ENCODE results near the gene PMEL.
"Not testable (repeated sequence)": the region's sequence is repeated elsewhere in the genome, so short reads cannot be mapped to it uniquely, and the experiment has no call there.

Gene PMEL

DNA sequence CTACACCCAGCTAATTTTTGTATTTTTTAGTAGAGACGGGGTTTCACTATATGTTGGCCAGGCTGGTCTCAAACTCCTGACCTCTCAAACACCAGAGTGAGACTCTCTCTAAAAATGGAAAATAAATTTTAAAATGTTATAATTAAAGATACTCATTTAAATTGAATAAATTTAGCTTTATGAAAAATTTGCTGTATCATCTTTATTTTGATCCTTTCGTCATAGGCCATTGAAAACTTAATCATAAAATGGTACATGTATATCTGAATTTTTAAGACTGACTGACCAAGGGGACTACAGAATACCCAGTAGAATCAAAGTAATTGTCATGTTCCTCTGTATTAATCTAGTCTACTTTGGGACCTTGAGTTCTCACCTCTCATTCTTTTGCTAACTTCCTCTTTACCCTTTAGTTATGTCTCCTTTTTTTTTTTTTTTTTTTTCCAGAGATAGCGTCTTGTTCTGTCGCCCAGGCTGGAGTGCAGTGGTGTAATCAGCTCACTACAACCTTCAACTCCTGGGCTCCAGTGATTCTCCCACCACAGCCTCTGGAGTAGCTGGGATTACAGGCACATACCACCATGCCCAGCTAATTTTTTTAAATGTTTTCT, 17.5 kb upstream of the PMEL start:
- in situ Hi-C loops (cut with MboI; ENCODE audit: low sequenced_read_pairs) = no loop called here

DNA sequence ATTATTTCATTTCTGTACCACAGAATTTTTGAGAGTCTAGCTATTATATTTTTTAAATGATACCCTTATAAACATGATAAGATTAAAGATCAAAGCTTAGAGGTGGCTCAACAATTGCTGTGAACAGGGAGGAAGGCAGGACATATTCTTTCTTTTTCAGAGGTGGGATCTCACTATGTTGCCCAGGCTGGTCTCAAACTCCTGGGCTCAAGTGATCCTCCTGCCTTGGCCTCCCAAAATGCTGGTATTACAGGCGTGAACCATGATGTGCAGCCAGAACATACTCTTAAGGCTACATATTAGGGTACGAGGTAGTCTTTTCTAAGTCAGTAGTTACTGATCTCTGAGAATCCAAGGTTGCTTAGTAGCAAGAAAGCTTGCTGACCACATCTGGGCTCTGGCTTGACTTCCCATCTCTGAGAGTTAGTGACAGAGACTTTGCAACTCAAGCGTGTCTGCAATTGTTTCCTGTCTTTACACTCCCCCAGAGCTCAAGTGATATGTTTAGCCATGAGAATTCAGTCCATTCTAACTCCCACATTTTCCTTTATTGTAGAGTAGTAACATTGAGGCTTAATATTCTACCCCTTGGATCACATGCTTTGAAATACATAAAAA, 16.6 kb upstream of the PMEL start:
- in situ Hi-C loops (cut with MboI; ENCODE audit: low sequenced_read_pairs) = no loop called here

- in situ Hi-C loops (cut with MboI; ENCODE audit: low sequenced_read_pairs) = not testable (repeated sequence)
These were observed 16.0 kb upstream of the PMEL start for GRCh38 chr12:55981882-55982281.

DNA sequence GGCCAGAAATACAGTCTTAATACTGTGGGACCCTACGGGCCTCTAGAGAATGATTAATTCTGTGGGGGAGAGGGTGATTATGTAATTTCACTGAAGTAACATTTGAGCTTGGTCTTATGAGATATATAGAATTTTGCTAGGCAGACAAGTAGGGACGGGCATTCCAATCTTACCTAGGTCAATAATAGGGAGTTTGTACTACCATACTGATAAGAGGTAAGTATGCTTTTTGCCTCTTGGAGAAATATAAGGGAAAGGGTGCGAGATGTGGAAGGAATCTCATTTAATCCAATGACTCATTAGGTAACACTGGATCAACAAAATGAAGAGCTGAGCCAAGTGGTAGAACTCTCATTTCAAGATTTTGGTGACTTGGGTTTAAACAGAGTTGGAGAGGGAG, 13.2 kb upstream of the PMEL start:
- in situ Hi-C loops (cut with MboI; ENCODE audit: low sequenced_read_pairs) = no loop called here

DNA sequence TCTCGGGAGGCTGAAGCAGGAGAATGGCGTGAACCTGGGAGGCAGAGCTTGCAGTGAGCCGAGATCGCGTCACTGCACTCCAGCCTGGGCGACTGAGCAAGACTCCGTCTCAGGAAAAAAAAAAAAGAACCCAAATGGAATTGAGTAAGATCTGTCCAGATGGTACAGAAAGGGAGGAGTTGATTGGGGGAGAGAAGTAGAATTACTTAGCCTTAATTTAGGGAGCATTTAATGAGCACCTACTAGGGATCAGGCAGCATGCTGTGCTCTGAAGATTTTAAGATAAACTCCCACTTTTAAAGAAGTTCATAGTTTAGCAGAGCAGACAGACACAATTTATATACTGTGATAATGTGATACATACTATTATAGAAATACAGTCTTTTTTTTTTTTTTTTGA, 12.6 kb upstream of the PMEL start:
- in situ Hi-C loops (cut with MboI; ENCODE audit: low sequenced_read_pairs) = no loop called here

- in situ Hi-C loops (cut with MboI; ENCODE audit: low sequenced_read_pairs) = no loop called here
These were observed 8.5 kb upstream of the PMEL start for GRCh38 chr12:55974308-55974730.

- in situ Hi-C loops (cut with MboI; ENCODE audit: low sequenced_read_pairs) = no loop called here
These were observed 7.9 kb upstream of the PMEL start, which contains the start of gene RAB5B for GRCh38 chr12:55973599-55974307. TSS of gene RAB5B (plus strand) at chr12:55974078. CDS start at chr12:55986961, 12,883 bp downstream.

DNA sequence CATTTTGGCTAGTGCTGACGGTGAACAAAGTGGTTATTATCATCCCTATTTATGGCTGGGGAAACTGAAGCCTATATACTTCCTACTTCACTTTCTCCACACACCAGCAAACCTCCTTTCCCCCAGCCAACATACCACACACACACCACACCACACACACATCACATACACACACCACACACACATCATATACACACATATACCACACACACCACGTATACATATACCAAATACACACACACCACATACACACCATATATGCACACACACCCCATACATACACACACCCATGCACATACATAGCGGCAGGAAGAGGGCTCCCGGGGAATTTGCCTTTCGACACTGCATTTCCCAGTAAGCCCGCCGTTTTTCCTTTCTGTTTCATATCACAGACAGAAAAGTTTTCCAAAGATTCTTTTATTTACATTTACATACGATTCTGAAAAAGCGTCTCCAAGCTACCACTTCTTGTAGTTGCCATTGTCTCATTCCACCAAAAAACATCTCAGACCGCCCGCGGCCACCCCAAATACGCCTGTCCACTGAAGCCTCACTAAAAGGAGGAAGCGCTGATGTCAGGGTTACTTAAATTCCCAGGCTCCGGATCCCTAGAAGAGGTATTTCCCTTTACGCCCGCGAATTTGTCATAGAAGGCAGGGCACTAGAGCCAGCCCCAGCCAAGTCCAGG, 7.2 kb upstream of the PMEL start:
- in situ Hi-C loops (cut with MboI; ENCODE audit: low sequenced_read_pairs) = no loop called here

DNA sequence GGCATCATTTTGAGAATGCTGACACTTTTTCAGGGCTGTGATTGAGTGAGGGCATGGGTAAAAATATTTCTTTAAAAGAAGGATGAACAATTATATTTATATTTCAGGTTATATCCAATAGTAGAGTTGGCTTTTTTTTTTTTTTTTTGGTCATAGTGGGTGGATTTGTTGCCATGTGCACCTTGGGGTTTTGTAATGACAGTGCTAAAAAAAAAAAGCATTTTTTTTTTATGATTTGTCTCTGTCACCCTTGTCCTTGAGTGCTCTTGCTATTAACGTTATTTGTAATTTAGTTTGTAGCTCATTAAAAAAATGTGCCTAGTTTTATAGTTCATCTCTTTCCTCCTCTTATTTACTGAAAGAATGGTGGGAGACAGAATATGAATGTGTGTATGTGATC, 6.6 kb upstream of the PMEL start:
- in situ Hi-C loops (cut with MboI; ENCODE audit: low sequenced_read_pairs) = no loop called here

- in situ Hi-C loops (cut with MboI; ENCODE audit: low sequenced_read_pairs) = no loop called here
These were observed 6.2 kb upstream of the PMEL start for GRCh38 chr12:55972042-55972441.

- in situ Hi-C loops (cut with MboI; ENCODE audit: low sequenced_read_pairs) = no loop called here
These were observed 4.9 kb upstream of the PMEL start for GRCh38 chr12:55970775-55971174.

- in situ Hi-C loops (cut with MboI; ENCODE audit: low sequenced_read_pairs) = no loop called here
These were observed 3.5 kb upstream of the PMEL start for GRCh38 chr12:55969356-55969755.

GRCh38 chr12:55966408-55967281, 803 bp upstream of the PMEL start, which contains the start of gene CDK2:
TSS of gene CDK2 (plus strand) at chr12:55966830. CDS start at chr12:55967009, 179 bp downstream.
- in situ Hi-C loops (cut with MboI; ENCODE audit: low sequenced_read_pairs) = no loop called here

DNA sequence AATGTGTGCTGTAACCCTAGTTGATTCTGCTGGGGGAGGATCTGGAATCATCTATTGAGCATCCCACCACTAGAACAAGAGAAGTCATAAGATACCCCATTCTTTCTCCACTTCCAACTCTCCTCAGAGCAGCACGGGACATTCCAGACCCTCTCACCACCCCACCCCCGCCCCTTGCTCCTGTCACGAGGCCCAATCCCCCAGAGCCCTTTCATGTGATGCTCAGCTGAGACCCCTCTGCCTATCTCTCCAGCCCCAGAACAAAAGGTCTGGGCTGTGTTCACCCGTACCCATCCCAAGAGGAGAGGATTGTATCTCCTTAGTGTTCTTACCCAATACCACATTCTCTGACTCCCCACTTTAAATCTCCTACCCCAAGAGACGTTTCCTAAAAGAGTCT, 602 bp downstream of the PMEL start:
- in situ Hi-C loops (cut with MboI; ENCODE audit: low sequenced_read_pairs) = no loop called here

DNA sequence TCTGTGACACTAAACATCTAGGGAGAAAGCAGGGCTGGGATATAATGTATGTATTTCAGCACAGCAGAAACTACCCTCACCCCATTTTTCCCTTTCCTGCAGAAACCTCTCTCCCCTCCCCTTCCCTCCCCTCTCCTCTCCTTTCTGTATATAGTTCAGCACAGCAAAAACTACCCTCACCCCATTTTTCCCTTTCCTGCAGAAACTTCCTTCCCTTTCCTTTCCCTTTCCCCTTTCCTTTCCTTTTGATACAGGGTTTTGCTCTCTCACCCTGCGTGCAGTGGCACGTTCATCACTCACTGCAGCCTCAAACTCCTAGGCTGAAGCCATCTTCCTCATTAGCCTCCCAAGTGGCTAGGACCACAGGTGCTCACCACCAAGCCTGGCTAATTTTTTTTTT, 2.1 kb downstream of the PMEL start:
- in situ Hi-C loops (cut with MboI; ENCODE audit: low sequenced_read_pairs) = no loop called here

DNA sequence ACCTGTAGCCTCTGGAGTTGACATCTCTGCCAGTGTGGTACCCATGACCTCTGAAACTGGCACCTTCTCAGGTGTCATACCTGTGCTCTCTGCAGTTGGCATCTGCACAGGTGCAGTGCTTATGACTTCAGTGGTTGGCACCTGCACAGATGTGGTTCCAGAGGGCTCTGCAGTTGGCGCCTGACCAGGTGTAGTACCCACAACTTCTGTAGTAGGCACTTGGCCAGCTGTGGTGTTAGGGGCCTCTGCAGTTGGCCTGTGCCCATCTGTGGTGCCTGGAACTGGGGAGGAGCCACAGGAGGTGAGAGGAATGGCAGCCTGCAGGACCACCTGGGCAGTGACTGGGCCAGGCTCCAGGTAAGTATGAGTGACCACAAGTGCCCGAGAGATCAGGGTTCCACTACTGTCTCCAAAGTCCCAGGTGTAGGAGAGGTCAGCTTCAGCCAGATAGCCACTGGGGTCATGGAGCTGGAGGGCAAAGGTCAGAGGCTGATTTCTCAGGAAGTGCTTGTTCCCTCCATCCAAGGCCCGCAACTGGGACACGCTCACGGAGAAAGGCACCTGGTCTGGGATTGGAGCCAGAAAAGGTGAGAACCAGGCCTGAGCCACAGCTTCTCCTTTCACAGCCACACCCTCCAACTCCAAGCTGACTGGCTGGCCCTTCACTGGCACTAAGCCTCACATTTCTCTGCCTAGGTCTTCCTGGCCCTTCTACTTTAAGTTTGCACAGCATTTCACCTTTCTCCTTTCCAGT, 8.6 kb downstream of the PMEL start:
- in situ Hi-C loops (cut with MboI; ENCODE audit: low sequenced_read_pairs) = no loop called here

- in situ Hi-C loops (cut with MboI; ENCODE audit: low sequenced_read_pairs) = no loop called here
These were observed 9.9 kb downstream of the PMEL start for GRCh38 chr12:55955800-55956508.

DNA sequence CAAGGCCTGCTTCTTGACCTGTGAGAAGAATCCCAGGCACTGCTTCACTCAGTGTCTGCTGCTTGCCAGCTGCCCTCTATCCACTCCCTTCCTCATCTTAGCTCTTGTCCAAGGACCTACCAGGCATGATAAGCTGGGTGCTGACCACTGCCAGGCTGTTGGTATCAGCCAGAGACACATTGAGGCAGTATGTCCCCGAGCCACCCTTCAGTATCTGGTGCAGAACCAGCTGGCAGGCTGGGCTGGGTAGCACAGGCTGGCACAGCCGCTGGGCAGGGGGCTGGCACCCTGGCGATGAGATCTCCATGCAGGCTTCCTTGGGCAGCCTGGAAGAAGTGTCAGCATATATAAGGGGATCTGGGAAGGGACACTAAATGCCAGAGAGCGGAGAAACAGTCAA, 10.5 kb downstream of the PMEL start:
- in situ Hi-C loops (cut with MboI; ENCODE audit: low sequenced_read_pairs) = no loop called here

- in situ Hi-C loops (cut with MboI; ENCODE audit: low sequenced_read_pairs) = loop anchor here (25.0 kb wide), 1 partner anchor 209 kb away; the partner anchor contains the start of genes CD63 and GDF11
These were observed 19.3 kb downstream of the PMEL start for GRCh38 chr12:55946553-55946952.
